Endodermal cell (in vitro differentiated cells): ENCODE data around the gene DYNLRB1. TPM values are rescaled to one million over a fixed set of nuclear protein-coding genes. Genes with fewer than 3 reads are reported as not detected.
A peak's percentile ranks its signal among the peaks of the same experiment; 100 is the strongest.

ENCODE experiments used
- DNase-seq: peaks from one replicate; pipeline ENCODE4 v3.0.0-alpha.2; 2017
- H3K27ac ChIP-seq: 2 replicates; pipeline ENCODE4 v1.5.1; 2013; ENCODE audit warnings: mild to moderate bottlenecking, low read depth, low read length, moderate library complexity
- H3K27me3 ChIP-seq: 2 replicates; pipeline ENCODE4 v1.6.1; 2013; ENCODE audit warnings: mild to moderate bottlenecking, low read length, moderate library complexity; ENCODE audit not compliant: insufficient read depth, control insufficient read depth, poor library complexity, severe bottlenecking
- H3K36me3 ChIP-seq: 2 replicates; pipeline ENCODE4 v1.7.0; 2013; ENCODE audit warnings: mild to moderate bottlenecking, low read length, moderate library complexity; ENCODE audit not compliant: control insufficient read depth, insufficient read depth
- H3K4me1 ChIP-seq: one replicate; pipeline ENCODE4 v1.7.0; 2013; ENCODE audit warnings: low read length; ENCODE audit not compliant: control insufficient read depth, insufficient read depth
- H3K4me3 ChIP-seq: 2 replicates; pipeline ENCODE4 v1.5.1; 2013; ENCODE audit warnings: mild to moderate bottlenecking, low read length, moderate library complexity
- H3K9ac ChIP-seq: 2 replicates; pipeline ENCODE4 v1.6.1; 2013; ENCODE audit warnings: mild to moderate bottlenecking, low read length, moderate library complexity; ENCODE audit not compliant: poor library complexity, severe bottlenecking; ENCODE audit errors: extremely low read depth
- H3K9me3 ChIP-seq: 2 replicates; pipeline ENCODE4 v1.6.1; 2013; ENCODE audit warnings: mild to moderate bottlenecking, low read length, moderate library complexity; ENCODE audit not compliant: control insufficient read depth
- H3K27ac Mint-ChIP-seq: 2 replicates; pipeline ENCODE4 v1.8.0; 2020; ENCODE audit warnings: mixed read lengths
- H3K27me3 Mint-ChIP-seq: 2 replicates; pipeline ENCODE4 v1.8.0; 2021; ENCODE audit warnings: mild to moderate bottlenecking, mixed read lengths; ENCODE audit not compliant: insufficient read depth
- H3K36me3 Mint-ChIP-seq: 2 replicates; pipeline ENCODE4 v1.8.0; 2020; ENCODE audit warnings: low read depth, mixed read lengths
- H3K4me1 Mint-ChIP-seq: 2 replicates; pipeline ENCODE4 v1.8.0; 2020; ENCODE audit warnings: mixed read lengths
- H3K4me3 Mint-ChIP-seq: 2 replicates; pipeline ENCODE4 v1.8.0; 2020; ENCODE audit warnings: mild to moderate bottlenecking, moderate library complexity, mixed read lengths
- H3K9me3 Mint-ChIP-seq: 2 replicates; pipeline ENCODE4 v1.8.0; 2020; ENCODE audit warnings: mild to moderate bottlenecking, mixed read lengths
- CTCF ChIP-seq: fragments of 200-600 bp; sonication (generic); conservative IDR thresholded peaks from 2 replicates; pipeline ENCODE4 v1.5.0; 2021; ENCODE audit warnings: antibody characterized with exemption, mild to moderate bottlenecking
- WGBS, 2 experiments: methylation state at CpG; one replicate each; pipeline versions ENCODE4 v1.1.5 to v1.1.7; 2013; ENCODE audit warnings: missing lambda C conversion rate in 2 of 2, mixed read lengths in 1 of 2; ENCODE audit not compliant: insufficient coverage in 1 of 2, insufficient read length in 1 of 2; 5-methylcytosine and 5-hydroxymethylcytosine counted together
- total RNA-seq, 2 donors: library from RNA; stranded (reverse); fragmentation: NEBNext Ultra II Directional in 1 of 2; extraction: Animal tissue kit (Norgen Biotek cat#: 25700) in 1 of 2; gene quantifications; 2 replicates in 1 of 2; 3 replicates in 1 of 2; pipeline ENCODE4 v1.2.1, GENCODE V29; 2021

The DYNLRB1 gene
- total RNA-seq, 2 donors from 2014 or later: 194 to 213 TPM

GRCh38 chr20:34559311-34560140 is 43.3 kb downstream of the DYNLRB1 start:
- Mint-ChIP-seq H3K36me3 (no peaks in the 10 kb centered on the region), H3K9me3 (no peaks in the 10 kb centered on the region), H3K4me1 (peaks cover 5% of the 10 kb centered on the region), H3K27me3 (peaks cover 11% of the 10 kb centered on the region), H3K27ac (peak overlapping the region; percentile 80), H3K4me3 (peak overlapping the region; percentile 58)
- Histone ChIP-seq H3K9ac (no peak overlapping the region), H3K27ac (no peak overlapping the region), H3K4me1 (no peaks in the 10 kb centered on the region), H3K4me3 (no peak overlapping the region), H3K36me3 (no peaks in the 10 kb centered on the region), H3K9me3 (no peaks in the 10 kb centered on the region), H3K27me3 (no peaks in the 10 kb centered on the region)
- DNase-seq: peak; percentile 67
- peak; percentile 44 for TF ChIP-seq CTCF
- WGBS, 2 experiments: 68 to 93% methylated on average over 15 to 43 of the region's 43 CpGs

- H3K4me1 ChIP-seq: no peaks in the 10 kb centered on the region
- peak; percentile 43 for DNase-seq
- H3K9ac ChIP-seq: no peak overlapping the region
- H3K36me3 Mint-ChIP-seq: no peaks in the 10 kb centered on the region
- H3K27me3 ChIP-seq: no peaks in the 10 kb centered on the region
- WGBS, 2 experiments: 89 to 94% methylated on average over 7 to 12 of the region's 12 CpGs
- H3K4me3 ChIP-seq: no peak overlapping the region
- TF ChIP-seq CTCF: no peak
- H3K27me3 Mint-ChIP-seq: peaks cover 11% of the 10 kb centered on the region
- peaks cover 5% of the 10 kb centered on the region for H3K4me1 Mint-ChIP-seq
- no peaks in the 10 kb centered on the region for H3K36me3 ChIP-seq
- no peak overlapping the region for H3K4me3 Mint-ChIP-seq
- H3K27ac ChIP-seq: no peak overlapping the region
- H3K9me3 Mint-ChIP-seq: no peaks in the 10 kb centered on the region
- H3K9me3 ChIP-seq: no peaks in the 10 kb centered on the region
- no peak overlapping the region for H3K27ac Mint-ChIP-seq
Observed at GRCh38 chr20:34560141-34560523, 43.9 kb downstream of the DYNLRB1 start.

GRCh38 chr20:34560614-34561013 is 44.4 kb downstream of the DYNLRB1 start:
- Mint-ChIP-seq H3K27ac (no peak overlapping the region), H3K27me3 (peaks cover 11% of the 10 kb centered on the region), H3K4me3 (no peak overlapping the region), H3K9me3 (no peaks in the 10 kb centered on the region), H3K4me1 (peaks cover 5% of the 10 kb centered on the region), H3K36me3 (peaks cover 2% of the 10 kb centered on the region)
- Histone ChIP-seq H3K4me3 (no peak overlapping the region), H3K4me1 (no peaks in the 10 kb centered on the region), H3K9ac (no peak overlapping the region), H3K27me3 (no peaks in the 10 kb centered on the region), H3K9me3 (no peaks in the 10 kb centered on the region), H3K36me3 (no peaks in the 10 kb centered on the region), H3K27ac (no peak overlapping the region)
- WGBS, 2 experiments: 95 to 98% methylated on average over 6 to 7 of the region's 7 CpGs
- no peak for TF ChIP-seq CTCF
- peak; percentile 43 for DNase-seq
